ENCODE results near the gene BLMH. TPM values are rescaled to one million over a fixed set of nuclear protein-coding genes. Genes with fewer than 3 reads are reported as not detected.

The BLMH gene
- 10 to 100 TPM; 72.3 to 99.7 (median 81.3) TPM for polyA plus RNA-seq (ENCODE audit: insufficient read length in 4 of 4)

- peak in 3 of 4 donors; percentile 57 to 72 (median 66) for DNase-seq (ENCODE audit: low read depth in 4 of 4, low spot score in 2 of 4)
Observed at GRCh38 chr17:30291543-30292285, at the start of gene BLMH. Gene BLMH, minus strand, starts transcription at chr17:30291944. Its CDS starts 125 bp downstream, at chr17:30291819.

- DNase-seq (ENCODE audit: low read depth in 4 of 4, low spot score in 2 of 4) = no peak
Observed at GRCh38 chr17:30340801-30341356, 49.1 kb upstream of the BLMH start.

- no peak for DNase-seq (ENCODE audit: low read depth in 4 of 4, low spot score in 2 of 4)
Observed at GRCh38 chr17:30339086-30339485, 47.3 kb upstream of the BLMH start.

GRCh38 chr17:30337393-30337999, 45.8 kb upstream of the BLMH start:
- no peak for DNase-seq (ENCODE audit: low read depth in 4 of 4, low spot score in 2 of 4)

GRCh38 chr17:30336369-30337171, 44.8 kb upstream of the BLMH start:
- DNase-seq (ENCODE audit: low read depth in 4 of 4, low spot score in 2 of 4) = no peak

- DNase-seq (ENCODE audit: low read depth in 4 of 4, low spot score in 2 of 4) = no peak
Observed at GRCh38 chr17:30334421-30334820, 42.7 kb upstream of the BLMH start.

GRCh38 chr17:30333503-30334360, 42.0 kb upstream of the BLMH start, which contains the start of gene TMIGD1:
Gene TMIGD1, minus strand, starts transcription at chr17:30334057. Its CDS starts 1,924 bp downstream, at chr17:30332133.
- no peak for DNase-seq (ENCODE audit: low read depth in 4 of 4, low spot score in 2 of 4)

GRCh38 chr17:30332057-30332542, 40.4 kb upstream of the BLMH start:
- DNase-seq (ENCODE audit: low read depth in 4 of 4, low spot score in 2 of 4) = no peak

- DNase-seq (ENCODE audit: low read depth in 4 of 4, low spot score in 2 of 4) = no peak
Observed at GRCh38 chr17:30326809-30327208, 35.1 kb upstream of the BLMH start.

GRCh38 chr17:30324723-30325122, 33.0 kb upstream of the BLMH start:
- DNase-seq (ENCODE audit: low read depth in 4 of 4, low spot score in 2 of 4) = no peak

- no peak for DNase-seq (ENCODE audit: low read depth in 4 of 4, low spot score in 2 of 4)
Observed at GRCh38 chr17:30323895-30324319, 32.2 kb upstream of the BLMH start.

- DNase-seq (ENCODE audit: low read depth in 4 of 4, low spot score in 2 of 4) = peak in 1 of 4 donors; percentile 49
Observed at GRCh38 chr17:30323262-30323894, 31.6 kb upstream of the BLMH start.

- no peak for DNase-seq (ENCODE audit: low read depth in 4 of 4, low spot score in 2 of 4)
Observed at GRCh38 chr17:30321314-30321713, 29.6 kb upstream of the BLMH start.

GRCh38 chr17:30318155-30318554, 26.4 kb upstream of the BLMH start:
- DNase-seq (ENCODE audit: low read depth in 4 of 4, low spot score in 2 of 4) = no peak

GRCh38 chr17:30316736-30317135, 25.0 kb upstream of the BLMH start:
- no peak for DNase-seq (ENCODE audit: low read depth in 4 of 4, low spot score in 2 of 4)

GRCh38 chr17:30315106-30315505, 23.4 kb upstream of the BLMH start:
- DNase-seq (ENCODE audit: low read depth in 4 of 4, low spot score in 2 of 4) = no peak

- no peak for DNase-seq (ENCODE audit: low read depth in 4 of 4, low spot score in 2 of 4)
Observed at GRCh38 chr17:30314474-30314873, 22.7 kb upstream of the BLMH start.

- DNase-seq (ENCODE audit: low read depth in 4 of 4, low spot score in 2 of 4) = no peak
Observed at GRCh38 chr17:30312226-30312625, 20.5 kb upstream of the BLMH start.

- no peak for DNase-seq (ENCODE audit: low read depth in 4 of 4, low spot score in 2 of 4)
Observed at GRCh38 chr17:30310562-30310961, 18.8 kb upstream of the BLMH start.
